BLaER1 (cell line): Measurements from ENCODE around the gene FNBP1L.

Experiments
- H3K27ac ChIP-seq: shearing (Covaris generic); formaldehyde crosslinking; 2 replicates; pipeline ENCODE4 v1.8.1; 2022
- H3K27me3 ChIP-seq: shearing (Covaris generic); formaldehyde crosslinking; 2 replicates; pipeline ENCODE4 v1.8.1; 2022
- H3K36me3 ChIP-seq: shearing (Covaris generic); formaldehyde crosslinking; 2 replicates; pipeline ENCODE4 v1.8.1; 2022
- H3K4me1 ChIP-seq: shearing (Covaris generic); formaldehyde crosslinking; 2 replicates; pipeline ENCODE4 v1.8.1; 2022
- H3K4me2 ChIP-seq: shearing (Covaris generic); formaldehyde crosslinking; 2 replicates; pipeline ENCODE4 v1.8.1; 2022
- H3K4me3 ChIP-seq: shearing (Covaris generic); formaldehyde crosslinking; 2 replicates; pipeline ENCODE4 v1.8.1; 2022
- H3K9ac ChIP-seq: shearing (Covaris generic); formaldehyde crosslinking; 2 replicates; pipeline ENCODE4 v1.8.1; 2022
- H3K9me3 ChIP-seq: shearing (Covaris generic); formaldehyde crosslinking; 2 replicates; pipeline ENCODE4 v1.8.1; 2022
- H4K20me1 ChIP-seq: shearing (Covaris generic); formaldehyde crosslinking; 2 replicates; pipeline ENCODE4 v1.8.1; 2022
- Cebpa-rat ChIP-seq: shearing (Covaris generic); IDR thresholded peaks from 2 replicates; pipeline ENCODE4 v1.8.1; 2022

Gene FNBP1L

DNA sequence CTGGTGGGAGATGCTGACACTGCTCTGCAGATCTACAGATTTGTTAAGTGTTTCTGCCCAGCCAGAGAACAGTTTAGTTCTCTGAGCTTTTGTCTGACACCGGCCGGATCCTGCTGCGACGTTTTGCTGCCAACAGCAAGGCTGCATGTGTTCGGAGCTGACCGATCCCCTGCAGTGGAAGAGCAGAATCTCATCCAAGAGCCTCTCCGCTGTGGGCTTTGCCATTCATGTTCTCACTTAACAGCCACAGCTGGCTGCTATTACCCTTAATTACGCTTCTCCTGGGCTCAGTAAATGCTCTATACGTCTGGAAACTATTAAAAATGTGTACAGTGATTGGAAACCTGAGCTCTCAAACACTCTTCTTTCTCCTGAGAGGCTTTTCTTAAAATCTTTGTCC is 128.4 kb downstream of the FNBP1L start:
- Histone ChIP-seq H3K4me3 (no peak overlapping the region), H3K4me2 (no peak overlapping the region), H3K27me3 (no peaks in the 10 kb centered on the region), H3K27ac (no peak overlapping the region), H3K36me3 (peaks cover 100% of the 10 kb centered on the region), H3K9ac (no peak overlapping the region), H3K9me3 (no peaks in the 10 kb centered on the region), H3K4me1 (no peaks in the 10 kb centered on the region), H4K20me1 (peaks cover 61% of the 10 kb centered on the region)
- TF ChIP-seq Cebpa-rat = no peak

DNA sequence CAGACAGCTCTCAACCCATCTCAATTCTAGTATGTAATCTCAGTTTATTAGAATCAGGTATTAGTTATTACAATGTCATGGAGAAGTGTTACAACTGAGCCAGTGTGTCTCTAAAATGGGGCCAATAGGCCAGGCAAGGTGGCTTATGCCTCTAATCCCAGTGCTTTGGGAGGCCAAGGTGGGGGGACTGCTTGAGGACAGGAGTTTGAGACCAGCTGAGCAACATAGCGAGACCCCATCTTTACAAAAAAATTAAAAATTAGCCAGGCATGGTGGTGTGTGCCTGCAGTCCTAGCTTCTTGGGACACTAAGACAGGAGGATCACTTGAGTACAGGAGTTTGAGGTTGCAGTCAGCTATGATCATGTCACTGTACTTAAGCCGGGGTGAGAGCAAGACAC is 128.8 kb downstream of the FNBP1L start:
- no peaks in the 10 kb centered on the region for H3K4me1 ChIP-seq
- H3K9ac ChIP-seq = no peak overlapping the region
- H3K4me3 ChIP-seq = no peak overlapping the region
- H3K36me3 ChIP-seq = peaks cover 100% of the 10 kb centered on the region
- H3K4me2 ChIP-seq = no peak overlapping the region
- no peak for TF ChIP-seq Cebpa-rat
- no peak overlapping the region for H3K27ac ChIP-seq
- H3K27me3 ChIP-seq = no peaks in the 10 kb centered on the region
- H4K20me1 ChIP-seq = peaks cover 61% of the 10 kb centered on the region
- H3K9me3 ChIP-seq = no peaks in the 10 kb centered on the region

DNA sequence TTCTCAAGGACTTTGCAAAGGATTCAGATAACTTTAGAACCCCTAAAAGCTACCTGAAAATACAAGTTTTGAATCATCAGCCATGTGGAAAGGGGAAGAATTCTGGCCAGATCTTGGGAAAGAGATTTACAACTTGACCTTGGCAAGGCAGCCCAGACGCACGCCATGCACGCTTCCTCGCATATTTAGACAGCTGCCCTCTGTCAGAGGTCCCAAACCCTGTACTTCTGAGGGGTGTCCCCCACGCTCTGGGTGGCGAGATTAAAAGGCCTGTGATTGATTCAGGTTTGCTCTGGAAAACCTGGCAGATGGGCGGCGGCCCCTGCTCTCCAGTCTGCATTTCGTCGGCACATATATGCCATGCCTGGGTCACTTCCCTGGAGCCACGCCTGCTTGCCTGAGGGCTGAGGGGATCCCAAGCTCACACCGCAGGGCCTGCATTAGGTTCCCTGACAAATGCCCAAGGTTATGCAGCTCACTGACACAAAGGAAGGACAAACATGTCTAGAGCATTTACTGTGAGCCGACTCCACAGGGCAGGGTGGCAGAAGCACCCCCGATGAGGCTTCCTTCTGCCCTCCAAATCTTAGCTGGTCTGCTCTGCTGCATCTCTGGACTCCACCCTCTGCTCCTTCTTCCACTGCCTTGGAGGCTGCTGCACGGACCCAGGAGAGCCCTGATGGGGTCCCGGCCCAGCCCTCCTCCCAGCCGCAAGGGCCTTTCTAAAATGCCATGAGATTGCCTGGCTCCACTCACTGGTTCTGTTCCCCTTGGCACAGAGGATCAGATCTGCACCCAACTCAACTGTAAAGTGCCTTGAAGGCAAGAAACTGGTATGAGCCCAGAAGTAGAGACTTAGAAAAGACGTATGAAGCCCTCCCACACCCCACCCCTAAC is 129.9 kb downstream of the FNBP1L start:
- Histone ChIP-seq H3K36me3 (peaks cover 100% of the 10 kb centered on the region), H4K20me1 (peaks cover 67% of the 10 kb centered on the region), H3K9ac (no peak overlapping the region), H3K4me3 (no peak overlapping the region), H3K4me1 (no peaks in the 10 kb centered on the region), H3K27ac (no peak overlapping the region), H3K9me3 (no peaks in the 10 kb centered on the region), H3K4me2 (no peak overlapping the region), H3K27me3 (no peaks in the 10 kb centered on the region)
- TF ChIP-seq Cebpa-rat = no peak

DNA sequence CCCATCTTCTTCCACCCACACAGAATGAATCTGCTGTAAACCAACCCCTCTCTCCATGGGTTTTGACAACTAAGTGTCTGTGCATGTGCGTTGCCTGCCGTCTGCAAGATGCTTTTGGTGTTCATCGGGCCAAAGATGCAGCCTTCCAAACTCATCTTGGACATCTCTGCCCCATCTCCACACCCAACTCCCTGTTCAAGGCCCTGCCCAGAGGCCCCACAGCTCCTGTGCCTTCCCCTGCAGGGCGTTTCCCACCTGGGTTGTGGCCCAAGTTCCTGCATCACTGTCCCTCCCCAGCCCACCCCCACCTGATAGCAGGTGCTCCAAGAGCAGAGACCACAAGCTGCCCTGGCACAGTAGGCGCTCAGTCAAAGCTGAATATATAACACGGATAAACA is 130.5 kb downstream of the FNBP1L start:
- Histone ChIP-seq H3K27ac (no peak overlapping the region), H3K4me2 (no peak overlapping the region), H3K4me3 (no peak overlapping the region), H3K9ac (no peak overlapping the region), H3K27me3 (no peaks in the 10 kb centered on the region), H3K36me3 (peaks cover 100% of the 10 kb centered on the region), H3K9me3 (no peaks in the 10 kb centered on the region), H3K4me1 (no peaks in the 10 kb centered on the region), H4K20me1 (peaks cover 71% of the 10 kb centered on the region)
- no peak for TF ChIP-seq Cebpa-rat

DNA sequence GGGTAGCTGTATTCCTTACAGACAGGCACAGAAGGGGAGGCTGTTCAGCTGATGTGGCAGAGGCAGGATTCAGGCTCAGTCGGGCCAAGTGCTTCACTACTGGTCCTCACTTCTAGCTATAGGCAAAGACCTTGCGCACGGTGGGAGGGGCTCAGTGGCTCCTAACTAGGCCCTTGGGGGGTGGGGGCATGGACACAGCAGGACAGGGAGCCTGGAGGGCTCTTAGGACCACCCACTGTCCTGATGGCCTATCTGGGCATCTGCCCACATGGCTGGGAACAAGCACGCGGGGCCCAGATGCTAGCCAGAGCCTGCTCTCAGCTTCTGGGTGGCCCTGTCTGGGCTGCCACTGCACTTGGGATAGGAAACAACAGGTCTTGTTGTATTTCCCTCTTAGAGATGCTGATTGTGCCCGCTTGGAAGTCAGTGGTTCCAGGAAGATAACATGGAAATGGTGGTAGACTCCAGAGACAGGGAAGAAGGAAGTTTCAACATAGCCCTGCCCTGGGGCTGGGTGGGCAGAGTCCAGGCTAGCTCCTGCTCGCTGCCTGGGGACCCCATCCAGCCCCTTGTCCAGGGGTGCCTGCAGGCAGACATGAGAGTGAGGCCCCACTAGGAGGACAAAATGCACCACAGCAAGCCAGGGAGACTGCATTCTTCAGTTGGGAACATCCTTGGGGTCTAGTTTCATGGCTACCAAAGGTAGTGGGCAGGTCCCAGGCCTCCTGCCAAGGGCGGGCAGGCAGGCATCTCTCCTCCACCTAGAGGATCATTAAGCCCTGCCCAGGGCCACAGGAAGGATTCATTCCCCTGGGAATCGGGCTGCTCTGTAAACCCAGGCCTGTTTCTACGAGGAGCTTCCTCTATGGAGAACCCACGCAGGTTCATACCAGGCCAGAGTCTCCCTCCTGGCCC is 131.2 kb downstream of the FNBP1L start:
- H3K4me3 ChIP-seq = no peak overlapping the region
- H3K4me2 ChIP-seq = no peak overlapping the region
- no peaks in the 10 kb centered on the region for H3K4me1 ChIP-seq
- no peaks in the 10 kb centered on the region for H3K27me3 ChIP-seq
- H3K36me3 ChIP-seq = peaks cover 100% of the 10 kb centered on the region
- no peaks in the 10 kb centered on the region for H3K9me3 ChIP-seq
- no peak overlapping the region for H3K27ac ChIP-seq
- no peak overlapping the region for H3K9ac ChIP-seq
- no peak for TF ChIP-seq Cebpa-rat
- H4K20me1 ChIP-seq = peaks cover 71% of the 10 kb centered on the region

DNA sequence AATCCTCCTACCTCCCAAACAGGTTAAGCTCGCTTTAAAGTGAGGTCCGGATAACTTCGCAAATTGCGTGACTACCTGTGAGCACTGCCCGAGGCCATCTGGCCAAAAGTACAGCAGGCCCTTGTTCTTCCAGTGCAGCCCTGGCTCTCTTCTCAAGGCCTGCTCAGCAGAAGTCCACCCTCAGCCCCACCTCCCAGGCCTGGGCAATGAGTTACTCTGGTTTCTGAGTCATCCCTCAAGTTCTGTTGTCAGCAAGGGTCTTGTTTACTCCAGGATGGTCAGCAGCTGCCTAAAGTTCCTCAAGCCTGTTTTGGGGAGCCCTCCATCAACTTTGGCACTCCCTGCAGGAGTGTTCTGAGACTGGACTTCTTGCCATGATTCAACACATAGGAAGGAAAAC is 132.0 kb downstream of the FNBP1L start:
- Histone ChIP-seq H3K4me3 (no peak overlapping the region), H3K9ac (no peak overlapping the region), H3K27ac (no peak overlapping the region), H3K27me3 (no peaks in the 10 kb centered on the region), H3K36me3 (peaks cover 100% of the 10 kb centered on the region), H3K4me2 (no peak overlapping the region), H4K20me1 (peaks cover 72% of the 10 kb centered on the region), H3K9me3 (no peaks in the 10 kb centered on the region), H3K4me1 (no peaks in the 10 kb centered on the region)
- no peak for TF ChIP-seq Cebpa-rat

DNA sequence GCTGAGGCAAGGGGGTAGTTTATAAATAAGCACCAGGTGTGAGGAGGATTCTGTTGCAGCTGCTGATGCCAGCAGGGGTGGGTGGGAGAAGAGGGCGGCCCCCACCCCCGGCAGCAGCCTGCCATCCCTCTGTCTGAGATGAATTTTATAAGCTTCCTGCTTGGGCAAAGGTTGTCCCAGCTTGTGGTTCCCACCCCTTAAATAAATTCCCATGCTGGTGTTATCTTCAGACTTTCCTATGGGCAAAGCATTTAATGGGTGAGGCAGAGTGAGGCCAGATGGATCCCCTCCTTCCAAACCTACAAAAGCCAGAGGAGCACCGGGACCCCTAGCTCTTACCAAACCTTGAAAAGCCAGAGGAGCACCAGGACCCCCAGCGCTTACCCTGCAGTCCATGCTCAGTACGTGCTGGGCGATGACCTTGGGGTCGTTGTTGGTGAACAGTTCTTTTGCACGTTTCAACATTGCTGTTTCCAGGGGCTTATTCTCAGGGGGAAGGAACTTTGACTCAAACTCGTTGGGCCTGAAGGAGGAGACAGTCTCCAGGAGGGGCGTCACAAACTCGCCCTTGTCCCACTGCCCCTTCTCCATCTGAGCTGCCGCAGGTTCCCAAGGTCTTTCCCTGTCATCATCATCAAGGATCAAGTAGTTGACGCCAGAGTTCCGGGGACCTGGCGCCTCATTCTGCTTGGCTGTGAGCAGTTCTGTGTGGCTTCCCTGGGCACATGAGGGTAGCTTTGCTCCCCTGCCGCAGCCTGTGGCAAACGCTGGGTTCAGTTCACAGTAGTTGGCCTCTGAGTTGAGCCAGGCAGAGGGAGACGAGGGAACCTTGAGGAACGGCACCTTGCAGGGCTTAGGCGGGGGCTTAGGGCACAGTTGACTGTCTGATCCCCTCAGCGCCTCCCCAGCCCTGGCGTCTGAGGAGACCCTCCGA is 134.3 kb downstream of the FNBP1L start:
- Histone ChIP-seq H3K36me3 (peaks cover 99% of the 10 kb centered on the region), H3K4me3 (no peak overlapping the region), H4K20me1 (peaks cover 61% of the 10 kb centered on the region), H3K4me2 (no peak overlapping the region), H3K27me3 (no peaks in the 10 kb centered on the region), H3K4me1 (no peaks in the 10 kb centered on the region), H3K27ac (no peak overlapping the region), H3K9ac (no peak overlapping the region), H3K9me3 (no peaks in the 10 kb centered on the region)
- no peak for TF ChIP-seq Cebpa-rat

DNA sequence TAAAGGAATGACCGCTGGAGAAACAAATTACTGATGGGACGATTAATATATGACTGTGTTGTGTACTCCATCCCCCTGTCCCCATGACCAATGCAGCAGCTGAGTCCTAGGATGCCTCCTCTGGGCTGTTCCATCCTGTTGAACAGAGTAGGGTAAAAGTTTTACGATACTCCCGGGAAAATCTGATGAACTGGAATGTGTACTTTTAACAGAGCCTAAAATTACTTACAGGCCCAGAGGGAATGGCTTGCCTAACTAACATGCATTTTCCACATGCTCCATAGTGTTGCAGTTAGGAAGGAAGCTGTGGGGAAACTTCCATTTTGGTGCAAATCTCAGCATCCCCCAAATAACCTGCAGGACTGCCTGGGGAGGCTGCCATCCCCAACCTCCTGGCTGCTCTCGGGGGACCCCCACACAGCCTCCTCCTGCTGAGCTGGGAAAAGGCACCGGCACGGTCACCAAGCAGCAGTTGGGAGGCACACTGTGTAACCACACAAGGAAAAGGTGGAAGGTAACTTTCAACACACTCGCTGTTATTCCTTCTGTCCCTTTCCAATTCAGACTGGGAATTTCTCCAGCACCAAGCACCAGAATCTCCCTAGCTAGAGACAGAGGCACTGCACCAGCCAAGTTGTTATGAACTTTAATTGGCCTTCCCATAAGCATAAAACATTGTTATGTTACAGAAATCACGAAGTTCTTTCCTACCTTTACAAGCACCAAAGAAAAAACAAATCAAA is 136.5 kb downstream of the FNBP1L start:
- Histone ChIP-seq H3K4me2 (no peak overlapping the region), H3K36me3 (peaks cover 99% of the 10 kb centered on the region), H3K9me3 (no peaks in the 10 kb centered on the region), H3K27me3 (no peaks in the 10 kb centered on the region), H3K4me1 (peaks cover 11% of the 10 kb centered on the region), H4K20me1 (peaks cover 62% of the 10 kb centered on the region), H3K4me3 (no peak overlapping the region), H3K27ac (no peak overlapping the region), H3K9ac (no peak overlapping the region)
- no peak for TF ChIP-seq Cebpa-rat
